NCI-H2081 (cell line): ENCODE data around the gene HIGD1B.

Experiments
- DNase-seq, 2 experiments: peaks; one replicate each; lab custom pipeline; 2025; lab: John Stamatoyannopoulos, UW

The HIGD1B gene

GRCh38 chr17:44878627-44879221 is 31.0 kb downstream of the HIGD1B start:
- peak; percentile 19 to 31 for DNase-seq

DNA sequence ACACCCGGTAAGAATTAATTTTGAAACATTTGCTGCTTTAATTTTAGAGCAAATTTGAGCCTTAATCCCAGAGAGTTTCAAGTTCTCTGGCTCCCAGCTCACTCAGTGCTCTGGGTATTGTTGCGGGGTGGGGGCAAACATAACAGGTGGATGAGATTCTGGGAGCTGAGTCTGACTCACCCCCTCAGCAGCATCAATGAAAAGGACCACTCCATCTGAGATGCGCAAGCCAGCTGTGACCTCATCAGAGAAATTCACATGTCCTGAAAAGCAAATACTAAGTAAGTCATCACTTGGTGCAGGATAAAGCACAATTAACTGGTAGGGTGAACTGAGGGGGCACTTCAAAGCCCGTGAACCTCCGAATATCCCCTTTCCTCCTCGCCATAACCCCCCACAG is 31.7 kb downstream of the HIGD1B start:
- no peak for DNase-seq

DNA sequence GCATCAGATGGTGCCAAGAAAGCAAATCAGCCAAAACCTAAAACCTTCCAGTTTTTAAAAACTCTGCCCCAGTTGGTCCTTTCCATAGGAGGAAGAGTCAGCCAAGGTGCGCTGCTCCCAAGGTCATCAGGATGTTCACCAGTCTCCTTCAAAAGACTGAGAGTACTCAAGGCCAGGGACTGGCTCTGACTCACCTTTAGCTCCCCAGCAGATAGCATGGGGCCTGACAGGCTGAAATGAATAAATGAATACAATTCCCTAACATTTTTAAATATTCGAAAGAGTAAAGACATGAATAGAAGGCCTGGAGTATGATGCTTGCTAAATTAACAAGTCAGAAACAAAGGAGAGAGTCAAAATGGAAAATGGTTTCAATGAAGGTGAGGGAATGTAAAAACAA is 32.4 kb downstream of the HIGD1B start:
- no peak for DNase-seq

- no peak for DNase-seq
Measured at GRCh38 chr17:44881145-44881544, 33.5 kb downstream of the HIGD1B start.

DNA sequence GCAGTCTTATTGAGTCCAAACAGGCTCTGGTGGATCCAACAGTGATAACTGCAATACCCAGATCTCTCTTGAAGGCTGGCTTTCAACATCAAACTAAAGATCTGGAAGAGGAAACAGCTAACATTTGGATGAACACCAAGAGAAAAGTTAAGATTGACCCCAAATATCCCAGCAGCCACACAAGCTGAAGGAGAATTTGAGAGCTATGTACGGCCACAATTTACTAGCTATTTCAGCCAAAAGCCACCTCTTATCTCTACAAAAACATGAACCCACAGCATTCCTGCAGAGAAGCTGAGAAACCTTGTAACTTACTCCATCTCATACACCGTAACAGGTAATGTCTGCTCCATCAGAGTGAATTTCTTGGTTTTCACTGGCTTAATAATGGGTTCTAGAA is 37.3 kb downstream of the HIGD1B start:
- DNase-seq = no peak

GRCh38 chr17:44887016-44887415 is 39.3 kb downstream of the HIGD1B start:
- no peak for DNase-seq

- no peak for DNase-seq
Measured at GRCh38 chr17:44887971-44888954, 40.6 kb downstream of the HIGD1B start.

- no peak for DNase-seq
Measured at GRCh38 chr17:44889003-44889402, 41.3 kb downstream of the HIGD1B start.

GRCh38 chr17:44892250-44892649 is 44.6 kb downstream of the HIGD1B start:
- peak in 1 of 2 experiments; percentile 7 for DNase-seq

DNA sequence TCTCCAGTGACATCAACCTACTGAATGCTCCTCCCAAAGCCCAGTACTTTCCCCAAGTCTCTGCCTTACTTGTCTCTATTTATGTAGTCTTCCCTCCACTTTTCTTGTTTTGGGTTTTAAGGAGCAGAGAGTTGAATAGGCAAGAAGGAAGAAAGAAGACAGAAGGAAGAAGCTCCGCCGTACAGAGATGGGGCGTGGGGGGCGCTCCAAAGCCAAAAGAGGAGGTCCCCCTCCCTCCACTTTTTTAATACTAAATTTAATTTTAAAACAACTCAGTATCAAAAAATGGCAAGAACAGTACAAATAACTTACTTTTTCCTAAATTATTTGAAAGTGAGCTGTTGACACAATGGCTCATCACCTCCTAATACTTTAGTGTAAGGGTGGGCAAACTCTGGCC is 47.0 kb downstream of the HIGD1B start:
- DNase-seq = no peak

GRCh38 chr17:44898768-44899073 is 51.0 kb downstream of the HIGD1B start:
- no peak for DNase-seq

DNA sequence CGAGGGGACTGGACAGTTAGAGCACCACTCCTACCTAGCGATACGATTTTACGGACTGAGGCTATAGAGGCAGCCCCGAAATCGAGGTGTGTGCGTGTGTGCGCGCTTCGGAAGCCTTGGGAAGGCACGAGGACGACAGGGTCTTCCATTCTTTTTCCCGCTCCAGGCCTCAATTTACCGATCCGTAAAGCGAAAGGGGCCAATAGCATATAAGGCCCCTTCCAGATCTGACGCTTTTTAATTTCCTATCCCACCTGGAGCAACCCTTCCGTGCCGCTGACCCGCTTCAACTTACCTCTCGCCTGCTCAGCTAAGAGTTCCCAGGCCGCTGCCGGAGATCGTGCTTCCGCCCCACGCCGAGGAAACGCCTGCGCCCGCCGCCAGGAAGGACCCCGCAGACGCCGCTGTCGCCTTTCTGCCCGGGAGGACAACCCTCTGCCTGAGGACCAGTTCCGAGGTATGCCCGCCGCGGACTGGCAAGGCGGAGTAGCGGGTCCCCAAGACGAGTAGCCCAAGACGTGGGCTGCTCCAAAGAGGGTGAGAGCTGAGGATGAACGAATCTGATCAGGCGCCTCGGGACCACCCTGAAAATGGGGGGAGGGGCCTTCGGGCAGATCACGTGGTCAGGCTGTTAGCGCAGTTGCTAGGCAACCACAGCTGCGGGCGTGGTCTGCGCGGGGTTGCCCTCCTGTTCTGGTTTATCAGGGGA is 51.5 kb downstream of the HIGD1B start, which contains the start of gene EFTUD2:
Gene EFTUD2, minus strand, starts transcription at position 372 of the 709 bp plus-strand sequence. CDS start 4,924 bp downstream, outside the sequence.
- peak; percentile 92 for DNase-seq
